ENCODE data around the gene KRTAP10-8.
"Not testable (repeated sequence)": the region's sequence is repeated elsewhere in the genome, so short reads cannot be mapped to it uniquely, and the experiment has no call there.

- TF ChIP-seq CTCF (conservative IDR thresholded peaks at IDR 0.05); EZH2 (IDR thresholded peaks at IDR 0.05; ENCODE audit: low read depth): not testable (repeated sequence)
These were observed 31.6 kb upstream of the KRTAP10-8 start, which contains the start of gene KRTAP10-5 for GRCh38 chr21:44580231-44580821.

All from PC-9 (cell line).